Mammary microvascular endothelial cell (primary cell): ENCODE data around the gene PCDHB15. TPM values are rescaled to one million over a fixed set of nuclear protein-coding genes. Genes with fewer than 3 reads are reported as not detected.

Experiments
- total RNA-seq: library from RNA; depleted of rRNA; stranded (reverse); fragments of >200 nt; gene quantifications from 2 replicates; pipeline ENCODE4 v1.2.3, GENCODE V29; 2015

The PCDHB15 gene
- 0.15 and 0.40 TPM in 2 replicates for total RNA-seq

DNA sequence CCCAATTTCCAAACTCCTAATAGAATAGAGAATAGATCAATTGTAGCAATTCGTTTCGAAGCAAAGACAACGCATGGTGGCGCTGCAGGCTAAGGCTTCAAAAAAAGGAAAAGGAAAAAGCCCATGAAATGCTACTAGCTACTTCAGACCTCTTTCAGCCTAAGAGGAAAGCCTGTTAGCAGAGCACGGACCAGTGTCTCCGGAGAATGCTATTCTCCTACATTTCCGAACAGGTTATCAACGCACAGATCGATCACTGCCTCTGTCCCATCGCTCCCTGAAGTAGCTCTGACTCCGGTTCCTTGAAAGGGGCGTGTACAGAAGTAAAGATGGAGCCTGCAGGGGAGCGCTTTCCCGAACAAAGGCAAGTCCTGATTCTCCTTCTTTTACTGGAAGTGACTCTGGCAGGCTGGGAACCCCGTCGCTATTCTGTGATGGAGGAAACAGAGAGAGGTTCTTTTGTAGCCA is at the start of gene PCDHB15:
Gene PCDHB15 (plus strand): TSS at position 146 of the 468 bp plus-strand sequence. CDS start 184 bp downstream, at position 330.

DNA sequence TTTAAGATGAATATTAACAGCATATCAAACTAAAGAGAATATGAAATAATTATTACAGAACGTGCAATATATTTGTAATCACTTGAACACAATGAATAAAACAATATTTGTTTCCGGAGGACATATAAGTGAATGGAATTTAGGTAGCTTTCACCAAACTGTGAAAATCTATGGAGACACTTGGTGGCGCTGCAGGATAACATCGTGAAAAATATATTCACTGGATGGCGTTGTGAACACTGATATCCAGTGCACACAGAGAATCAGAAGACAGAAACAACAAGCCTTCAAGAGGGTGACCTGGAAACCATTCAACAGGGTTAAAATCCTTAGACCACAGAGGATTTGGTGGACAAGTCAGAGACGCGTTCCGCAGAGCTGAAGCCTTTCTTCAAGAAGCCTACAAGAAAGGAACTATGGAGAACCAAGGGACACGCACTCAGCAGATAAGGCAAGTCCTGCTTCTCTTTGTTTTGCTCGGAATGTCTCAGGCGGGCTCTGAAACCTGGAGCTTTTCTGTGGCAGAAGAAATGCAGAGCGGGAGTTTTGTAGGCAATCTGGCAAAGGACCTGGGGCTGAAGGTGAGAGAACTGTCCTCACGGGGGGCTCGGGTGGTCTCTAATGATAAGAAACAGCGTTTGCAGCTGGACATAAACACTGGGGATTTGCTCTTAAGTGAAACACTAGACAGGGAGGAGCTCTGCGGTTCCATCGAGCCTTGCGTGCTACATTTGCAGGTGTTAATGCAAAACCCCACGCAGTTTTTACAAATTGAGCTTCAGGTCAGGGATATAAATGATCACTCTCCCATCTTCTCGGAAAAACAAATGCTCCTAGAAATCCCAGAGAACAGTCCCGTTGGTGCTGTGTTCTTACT is 45.6 kb upstream of the PCDHB15 start, which contains the start of gene PCDHB11:
Gene PCDHB11 (plus strand): TSS at position 269 of the 877 bp plus-strand sequence. CDS start 148 bp downstream, at position 417.

DNA sequence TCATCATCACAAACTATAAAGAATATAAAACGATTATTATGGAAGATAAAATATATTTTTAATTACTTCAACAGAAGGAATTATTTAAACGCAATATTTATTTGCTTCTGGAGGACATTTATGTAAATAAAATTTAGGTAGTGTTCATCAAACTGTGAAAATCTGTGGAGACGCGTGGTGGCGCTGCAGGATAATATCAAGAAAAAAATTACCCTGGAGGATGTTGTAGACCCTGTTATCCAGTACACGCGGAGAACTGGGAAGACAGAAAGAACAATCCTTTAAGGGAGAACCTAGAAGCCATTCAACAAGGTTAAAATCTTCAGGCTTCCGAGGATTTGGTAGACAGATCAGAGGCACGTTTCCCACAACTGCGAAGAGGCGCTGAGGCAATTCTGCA is 36.7 kb upstream of the PCDHB15 start, which contains the start of gene PCDHB12:
Gene PCDHB12 (plus strand): TSS at position 242 of the 400 bp plus-strand sequence. CDS start 189 bp downstream, outside the sequence.

DNA sequence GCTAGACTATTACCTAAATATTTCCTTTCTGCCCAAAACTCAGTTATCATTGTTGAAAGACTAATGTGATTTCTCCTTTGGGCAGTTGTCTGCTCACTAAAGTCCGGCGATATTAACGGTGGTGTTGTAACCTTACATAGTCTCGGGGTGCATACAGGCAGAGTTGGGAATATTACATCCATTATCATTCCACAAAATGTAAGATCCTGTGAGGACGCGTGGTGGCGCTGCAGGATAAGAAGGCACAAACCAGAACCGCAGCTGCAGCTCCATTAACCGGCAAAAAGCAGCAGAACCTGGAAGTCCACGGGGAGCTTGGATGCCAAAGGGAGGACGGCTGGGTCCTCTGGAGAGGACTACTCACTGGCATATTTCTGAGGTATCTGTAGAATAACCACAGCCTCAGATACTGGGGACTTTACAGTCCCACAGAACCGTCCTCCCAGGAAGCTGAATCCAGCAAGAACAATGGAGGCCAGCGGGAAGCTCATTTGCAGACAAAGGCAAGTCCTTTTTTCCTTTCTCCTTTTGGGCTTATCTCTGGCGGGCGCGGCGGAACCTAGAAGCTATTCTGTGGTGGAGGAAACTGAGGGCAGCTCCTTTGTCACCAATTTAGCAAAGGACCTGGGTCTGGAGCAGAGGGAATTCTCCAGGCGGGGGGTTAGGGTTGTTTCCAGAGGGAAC is 31.4 kb upstream of the PCDHB15 start, which contains the start of gene PCDHB13:
Gene PCDHB13 (plus strand): TSS at position 264 of the 684 bp plus-strand sequence. CDS start 205 bp downstream, at position 469.

DNA sequence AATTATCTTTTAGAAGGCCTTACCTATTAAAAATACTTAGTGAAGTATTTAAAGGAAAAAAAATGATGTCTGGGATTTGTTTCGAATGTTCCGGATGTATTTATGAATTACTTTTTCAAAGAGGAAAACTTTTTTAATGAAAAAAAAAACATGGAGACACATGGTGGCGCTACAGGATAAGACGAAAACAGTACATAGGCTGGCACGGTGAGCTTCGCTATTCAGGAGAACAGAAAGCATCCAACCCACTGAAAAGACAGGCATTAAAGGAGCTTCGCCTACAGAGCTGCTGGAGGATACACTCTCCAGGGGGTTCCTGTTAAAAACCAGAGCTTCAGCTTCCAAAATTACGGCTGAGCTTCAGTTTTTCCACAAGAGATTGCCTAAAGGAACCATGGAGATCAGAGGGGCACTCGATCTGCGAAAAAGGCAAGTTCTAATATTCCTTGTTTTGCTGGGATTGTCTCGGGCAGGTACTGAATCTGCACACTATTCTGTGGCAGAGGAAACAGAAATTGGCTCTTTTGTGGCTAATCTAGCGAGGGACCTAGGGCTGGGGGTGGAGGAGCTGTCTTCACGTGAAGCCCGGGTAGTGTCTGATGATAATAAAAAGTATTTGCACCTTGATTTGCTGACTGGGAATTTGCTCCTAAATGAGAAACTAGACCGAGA is 21.9 kb upstream of the PCDHB15 start, which contains the start of gene PCDHB14:
Gene PCDHB14 (plus strand): TSS at position 232 of the 672 bp plus-strand sequence. CDS start 163 bp downstream, at position 395.

Other genes with a start within 250 kb of the PCDHB15 start
- not detected in 2 replicates for gene PCDHB1, start 194.0 kb upstream of the PCDHB15 start, total RNA-seq
- gene PCDHB2, start 150.8 kb upstream of the PCDHB15 start, total RNA-seq, result 0.40 and 1.7 TPM in 2 replicates
- 0.30 and 0.47 TPM in 2 replicates for gene PCDHB3, start 144.9 kb upstream of the PCDHB15 start, total RNA-seq
- 0.07 and 0.10 TPM in 2 replicates for gene PCDHB4, start 123.6 kb upstream of the PCDHB15 start, total RNA-seq
- gene PCDHB5, start 110.2 kb upstream of the PCDHB15 start, total RNA-seq, result 0.15 and 0.47 TPM in 2 replicates
- gene PCDHB6, start 95.3 kb upstream of the PCDHB15 start, total RNA-seq, result not detected in 2 replicates
- gene PCDHB7, start 72.8 kb upstream of the PCDHB15 start, total RNA-seq, result 0.05 and 0.07 TPM in 2 replicates
- gene PCDHB8, start 67.6 kb upstream of the PCDHB15 start, total RNA-seq, result 0.25 TPM in 1 of 2 replicates, not detected in the other
- under 0.01 and 0.25 TPM in 2 replicates for gene PCDHB16, start 63.0 kb upstream of the PCDHB15 start, total RNA-seq
- gene PCDHB9, start 58.2 kb upstream of the PCDHB15 start, total RNA-seq, result 0.15 and 0.27 TPM in 2 replicates
- 0.53 and 0.59 TPM in 2 replicates for gene PCDHB10, start 53.0 kb upstream of the PCDHB15 start, total RNA-seq
- gene PCDHB11, start 45.8 kb upstream of the PCDHB15 start, total RNA-seq, result not detected in 2 replicates
- gene PCDHB12, start 36.7 kb upstream of the PCDHB15 start, total RNA-seq, result 0.05 and 0.13 TPM in 2 replicates
- gene PCDHB13, start 31.5 kb upstream of the PCDHB15 start, total RNA-seq, result 0.30 and 0.33 TPM in 2 replicates
- gene PCDHB14, start 22.1 kb upstream of the PCDHB15 start, total RNA-seq, result 0.20 and 0.30 TPM in 2 replicates
- gene SLC25A2, start 58.7 kb downstream of the PCDHB15 start, total RNA-seq, result 0.15 TPM in 1 of 2 replicates, not detected in the other
- 44.8 and 50.7 TPM in 2 replicates for gene TAF7, start 75.4 kb downstream of the PCDHB15 start, total RNA-seq
- gene PCDHGA1, start 85.1 kb downstream of the PCDHB15 start, total RNA-seq, result 0.20 and 0.59 TPM in 2 replicates
- 0.73 and 0.79 TPM in 2 replicates for gene PCDHGA2, start 93.4 kb downstream of the PCDHB15 start, total RNA-seq
- gene PCDHGA3, start 98.4 kb downstream of the PCDHB15 start, total RNA-seq, result 0.13 and 0.49 TPM in 2 replicates
- 0.44 and 0.60 TPM in 2 replicates for gene PCDHGB1, start 104.7 kb downstream of the PCDHB15 start, total RNA-seq
- 2.8 and 3.9 TPM in 2 replicates for gene PCDHGA4, start 109.6 kb downstream of the PCDHB15 start, total RNA-seq
- gene PCDHGB2, start 114.6 kb downstream of the PCDHB15 start, total RNA-seq, result 2.9 and 3.3 TPM in 2 replicates
- 0.53 and 0.79 TPM in 2 replicates for gene PCDHGA5, start 118.8 kb downstream of the PCDHB15 start, total RNA-seq
- 0.67 and 1.4 TPM in 2 replicates for gene PCDHGB3, start 124.8 kb downstream of the PCDHB15 start, total RNA-seq
- 0.73 and 1.2 TPM in 2 replicates for gene PCDHGA6, start 128.5 kb downstream of the PCDHB15 start, total RNA-seq
- 0.80 and 1.1 TPM in 2 replicates for gene PCDHGA7, start 137.3 kb downstream of the PCDHB15 start, total RNA-seq
- 3.3 and 4.2 TPM in 2 replicates for gene PCDHGB4, start 142.3 kb downstream of the PCDHB15 start, total RNA-seq
- gene PCDHGA8, start 147.2 kb downstream of the PCDHB15 start, total RNA-seq, result 0.15 and 0.33 TPM in 2 replicates
- gene PCDHGB5, start 152.6 kb downstream of the PCDHB15 start, total RNA-seq, result 7.9 and 8.3 TPM in 2 replicates
- 1.2 and 1.8 TPM in 2 replicates for gene PCDHGA9, start 157.4 kb downstream of the PCDHB15 start, total RNA-seq
- 0.73 and 1.2 TPM in 2 replicates for gene PCDHGB6, start 162.6 kb downstream of the PCDHB15 start, total RNA-seq
- 1.7 and 2.6 TPM in 2 replicates for gene PCDHGA10, start 167.6 kb downstream of the PCDHB15 start, total RNA-seq
- 3.1 and 5.3 TPM in 2 replicates for gene PCDHGB7, start 172.3 kb downstream of the PCDHB15 start, total RNA-seq
- gene PCDHGA11, start 175.7 kb downstream of the PCDHB15 start, total RNA-seq, result 4.4 and 4.6 TPM in 2 replicates
- 4.7 and 5.9 TPM in 2 replicates for gene PCDHGA12, start 185.1 kb downstream of the PCDHB15 start, total RNA-seq
- gene PCDHGC3, start 230.6 kb downstream of the PCDHB15 start, total RNA-seq, result 18.0 and 18.2 TPM in 2 replicates
- gene PCDHGC4, start 239.6 kb downstream of the PCDHB15 start, total RNA-seq, result 0.20 and 0.44 TPM in 2 replicates
- 0.15 and 0.20 TPM in 2 replicates for gene PCDHGC5, start 243.7 kb downstream of the PCDHB15 start, total RNA-seq